HCT116 (cell line): Measurements from ENCODE around the gene EML3. TPM values are rescaled to one million over a fixed set of nuclear protein-coding genes. Genes with fewer than 3 reads are reported as not detected.

Experiments used
- ATAC-seq: fragments of 200-7000 bp; cut with Tn5 transposase; 2 replicates; pipeline ENCODE4 v1.9.1; 2020; ENCODE audit warnings: mild to moderate bottlenecking, moderate library complexity
- BruUV-seq: library from RNA; stranded (reverse); fragments of 400-500 nt; replicated peaks from 2 replicates; lab custom pipeline; 2021; lab: Mats Ljungman, UMichigan
- CTCF ChIA-PET: fragments of 300-600 bp; sonication (Branson Sonifier 250); formaldehyde crosslinking; loops from one replicate; lab custom pipeline; 2021; ENCODE audit warnings: antibody characterized with exemption; lab: Charles Lee
- POLR2A ChIA-PET: fragments of 300-600, 350-600 bp; sonication (Branson Sonifier 250); formaldehyde crosslinking; loops from one replicate; lab custom pipeline; 2021; ENCODE audit warnings: antibody characterized with exemption; lab: Charles Lee
- RAD21 ChIA-PET, 2 experiments: fragments of 300-600 bp; sonication (Branson Sonifier 250); formaldehyde crosslinking; loops; one replicate each; lab custom pipeline; 2023; ENCODE audit warnings: low total read pairs in 2 of 2; ENCODE audit not compliant: uncharacterized antibody in 2 of 2, unreplicated experiment in 2 of 2, low non-redundant PET in 1 of 2; lab: Charles Lee
- DNase-seq: peaks from one replicate; pipeline ENCODE4 v3.0.0-alpha.2; 2010; ENCODE audit warnings: low read depth, low spot score
- H2AFZ ChIP-seq: fragments of 200-600 bp; shearing (Covaris generic), sonication (generic); 2 replicates; pipeline ENCODE4 v1.6.1; 2017; ENCODE audit warnings: low read depth, mixed run types, mixed read lengths, antibody characterized with exemption, low read length; ENCODE audit not compliant: poor library complexity, severe bottlenecking
- H3K27ac ChIP-seq: 2 replicates; pipeline ENCODE4 v1.5.1; 2012; ENCODE audit warnings: low read depth, low read length
- H3K27me3 ChIP-seq: fragments of 200-600 bp; sonication (generic); 2 replicates; pipeline ENCODE4 v1.6.1; 2016; ENCODE audit warnings: mixed run types, low read length, mixed read lengths; ENCODE audit not compliant: insufficient read depth
- H3K36me3 ChIP-seq, 2 experiments: fragments of 200-500 bp in 1 of 2; fragments of 200-600 bp in 1 of 2; sonication (Bioruptor generic) in 1 of 2; sonication (generic) in 1 of 2; 2 replicates each; pipeline versions ENCODE4 v1.5.1 to v1.6.1; 2014 to 2016; ENCODE audit warnings: low read length in 2 of 2, inconsistent platforms in 1 of 2, mixed read lengths in 1 of 2, mixed run types in 1 of 2; ENCODE audit not compliant: insufficient read depth in 2 of 2, control insufficient read depth in 1 of 2
- H3K4me1 ChIP-seq, 2 experiments: fragments of 200-600 bp in 1 of 2; sonication (generic) in 1 of 2; 2 replicates each; pipeline versions ENCODE4 v1.5.1 to v1.6.1; 2012 to 2017; ENCODE audit warnings: low read length in 2 of 2, inconsistent platforms in 1 of 2, mild to moderate bottlenecking in 1 of 2, mixed read lengths in 1 of 2, mixed run types in 1 of 2, moderate library complexity in 1 of 2; ENCODE audit not compliant: insufficient read depth in 2 of 2, control insufficient read depth in 1 of 2
- H3K4me2 ChIP-seq: fragments of 200-600 bp; sonication (generic); 2 replicates; pipeline ENCODE4 v1.6.1; 2017; ENCODE audit warnings: mixed run types, low read length, mixed read lengths
- H3K4me3 ChIP-seq, 2 experiments: fragments of 200-600 bp in 1 of 2; sonication (generic) in 1 of 2; replicated peaks in 1 of 2; 2 replicates each; pipeline ENCODE4 v1.5.1; 2011 to 2016; ENCODE audit warnings: low read length in 2 of 2, control low read depth in 1 of 2, low read depth in 1 of 2, mild to moderate bottlenecking in 1 of 2, mixed read lengths in 1 of 2, mixed run types in 1 of 2
- H3K79me2 ChIP-seq: fragments of 200-600 bp; sonication (generic); 2 replicates; pipeline ENCODE4 v1.6.1; 2017; ENCODE audit warnings: mild to moderate bottlenecking, mixed run types, low read length, moderate library complexity, mixed read lengths; ENCODE audit not compliant: insufficient read depth
- H3K9ac ChIP-seq: fragments of 200-600 bp; sonication (generic); 2 replicates; pipeline ENCODE4 v1.6.1; 2016; ENCODE audit warnings: low read length, mixed read lengths
- H3K9me2 ChIP-seq: fragments of 200-600 bp; sonication (generic), shearing (Covaris generic); 2 replicates; pipeline ENCODE4 v1.6.1; 2017; ENCODE audit warnings: mixed run types, mild to moderate bottlenecking, moderate library complexity; ENCODE audit not compliant: insufficient read depth
- H3K9me3 ChIP-seq, 2 experiments: fragments of 200-500 bp in 1 of 2; fragments of 200-600 bp in 1 of 2; sonication (Bioruptor generic) in 1 of 2; sonication (generic) in 1 of 2; 2 replicates each; pipeline ENCODE4 v1.6.1; 2014 to 2017; ENCODE audit warnings: low read length in 2 of 2, mixed read lengths in 2 of 2, inconsistent platforms in 1 of 2, low read depth in 1 of 2, mild to moderate bottlenecking in 1 of 2, mixed run types in 1 of 2, moderate library complexity in 1 of 2; ENCODE audit not compliant: control insufficient read depth in 1 of 2, insufficient read depth in 1 of 2
- H4K20me1 ChIP-seq: fragments of 200-600 bp; sonication (generic), shearing (Covaris generic); 2 replicates; pipeline ENCODE4 v1.6.1; 2017; ENCODE audit warnings: mixed run types, mild to moderate bottlenecking, moderate library complexity; ENCODE audit not compliant: insufficient read depth
- CEBPB ChIP-seq: IDR thresholded peaks from 2 replicates; pipeline ENCODE4 v1.6.1; 2012; ENCODE audit warnings: low read depth
- EGR1 ChIP-seq: IDR thresholded peaks from 2 replicates; pipeline ENCODE4 v1.6.1; 2012; ENCODE audit warnings: low read depth
- POLR2A ChIP-seq: IDR thresholded peaks from 2 replicates; pipeline ENCODE4 v1.7.0; 2011; ENCODE audit warnings: borderline replicate concordance; ENCODE audit not compliant: insufficient read depth, insufficient read length; ENCODE audit errors: extremely low read depth
- POLR2AphosphoS5 ChIP-seq: IDR thresholded peaks from 2 replicates; pipeline ENCODE4 v1.6.1; 2011; ENCODE audit warnings: mild to moderate bottlenecking, low read depth, low read length, moderate library complexity
- RAD21 ChIP-seq: IDR thresholded peaks from 2 replicates; pipeline ENCODE4 v1.6.1; 2012; ENCODE audit warnings: low read depth, mild to moderate bottlenecking
- SP1 ChIP-seq: IDR thresholded peaks from 2 replicates; pipeline ENCODE4 v1.6.1; 2012; ENCODE audit warnings: low read depth
- SRF ChIP-seq: IDR thresholded peaks from 2 replicates; pipeline ENCODE4 v1.6.1; 2012; ENCODE audit warnings: low read depth
- YY1 ChIP-seq: IDR thresholded peaks from 2 replicates; pipeline ENCODE4 v1.6.1; 2011; ENCODE audit warnings: low read length, low read depth, moderate library complexity, mild to moderate bottlenecking; ENCODE audit not compliant: insufficient replicate concordance; ENCODE audit errors: extremely low read depth
- ZFX ChIP-seq: fragments of 450-650 bp; IDR thresholded peaks from 2 replicates; pipeline ENCODE4 v1.6.1; 2017
- intact Hi-C: fragments of 100-400 bp; cut with micrococcal nuclease; formaldehyde crosslinking; loops from 2 replicates; pipeline ENCODE4 v1.10.0; 2022
- total RNA-seq: library from RNA; stranded (reverse); gene quantifications from one replicate; pipeline ENCODE4 v1.2.1, GENCODE V29; 2021; ENCODE audit not compliant: unreplicated experiment
- TF ChIP-seq, protein P1 (sequence below), 3 experiments: fragments of 200-600 bp in 1 of 3; sonication (generic) in 1 of 3; IDR thresholded peaks in 2 of 3; conservative IDR thresholded peaks in 1 of 3; 2 replicates each; pipeline ENCODE4 v1.5.1; 2012 to 2017; ENCODE audit warnings: low read depth in 2 of 3, low read length in 2 of 3, antibody characterized with exemption in 1 of 3, borderline replicate concordance in 1 of 3, control low read depth in 1 of 3, mild to moderate bottlenecking in 1 of 3, mixed read lengths in 1 of 3, mixed run types in 1 of 3, moderate library complexity in 1 of 3; ENCODE audit not compliant: insufficient read depth in 1 of 3
- TF ChIP-seq, protein P2 (sequence below): IDR thresholded peaks from 2 replicates; pipeline ENCODE4 v1.6.1; 2012; ENCODE audit warnings: low read depth

The EML3 gene
- total RNA-seq, 1 experiment from 2014 or later: 124 TPM

DNA sequence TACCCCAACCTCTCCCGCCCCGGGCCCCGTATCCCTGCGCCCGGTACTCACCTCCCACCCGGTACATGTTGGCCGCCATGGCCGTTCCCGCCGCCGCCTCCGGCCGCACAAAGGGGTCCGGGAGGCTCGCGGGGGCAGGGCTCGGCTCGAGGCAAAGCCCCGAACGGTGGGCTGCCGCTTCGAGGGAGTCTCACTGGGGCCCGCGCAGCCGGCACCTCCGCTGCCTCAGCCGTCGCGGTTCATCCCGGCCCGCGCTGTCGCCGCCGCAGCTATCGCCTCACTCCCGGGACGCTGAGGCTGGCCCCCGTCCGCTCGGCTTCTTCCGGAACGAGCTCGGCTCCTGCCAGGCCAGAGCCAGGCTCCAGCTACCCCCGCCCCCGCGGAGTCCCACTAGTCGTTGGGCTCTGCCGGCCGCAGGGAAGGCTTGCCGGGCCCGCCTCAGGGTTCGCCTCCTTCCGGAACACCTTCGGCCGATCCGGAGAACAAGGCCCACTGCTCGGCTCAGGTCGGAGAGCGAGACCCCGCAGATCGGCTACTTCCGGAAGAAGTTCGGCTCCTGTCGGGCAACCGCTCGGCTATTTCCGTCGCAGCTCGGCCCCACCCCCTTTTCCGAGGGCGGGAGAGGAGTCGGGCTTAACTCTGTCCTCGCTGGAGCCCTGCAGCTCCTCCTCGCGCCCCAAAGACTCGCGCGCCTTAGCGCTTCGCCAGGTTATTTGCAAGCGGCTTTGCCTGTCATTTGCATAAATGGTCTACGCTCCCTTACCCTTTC lies 11.0 kb downstream of the EML3 start, which contains the start of gene MTA2:
MTA2 (minus strand) TSS at position 494 of the 769 bp plus-strand sequence; CDS start at position 79, 415 bp downstream.
- peak; percentile 76; the same call in 1 of the 2 replicates for TF ChIP-seq ZFX
- peak; percentile 50 for TF ChIP-seq YY1
- TF ChIP-seq SRF: no peak
- peak; percentile 80 for TF ChIP-seq POLR2AphosphoS5
- TF ChIP-seq EGR1: no peak
- TF ChIP-seq POLR2A: peak; percentile 20
- Histone ChIP-seq H3K4me1 (peaks cover 13 to 44% of the 10 kb centered on the region in 2 experiments), H3K4me3 (peak within 1 kb of the TSS; percentile 92 to 94), H3K79me2 (peaks cover 47% of the 10 kb centered on the region), H3K27me3 (no peaks in the 10 kb centered on the region), H3K36me3 (peaks cover 17 to 24% of the 10 kb centered on the region in 2 experiments; a peak in 3 of 4 replicates), H3K27ac (peak within 1 kb of the TSS; percentile 99), H2AFZ (no peak within 1 kb of the TSS), H3K9ac (peak within 1 kb of the TSS; percentile 99), H3K9me3 (no peaks in the 10 kb centered on the region), H3K9me2 (no peaks in the 10 kb centered on the region), H3K4me2 (peak within 1 kb of the TSS; percentile 88), H4K20me1 (no peaks in the 10 kb centered on the region)
- ChIA-PET RAD21 (interaction anchor here in 1 of 2 experiments (0.6 to 1.5 kb wide), 3 partner anchors 9 to 24 kb away, joined by 3 to 6 read pairs (median 4); partner anchors contain the start of gene B3GAT3), POLR2A (interaction anchor here (0.7 to 4.5 kb wide), 13 partner anchors 10 to 239 kb away, joined by 3 to 40 read pairs (median 5); partner anchors contain the start of genes B3GAT3, C11orf98, CSKMT and EEF1G), CTCF (interaction anchor here (0.9 to 1.1 kb wide), 6 partner anchors 9 to 177 kb away, joined by 3 to 14 read pairs (median 4); partner anchors contain the start of genes LBHD1, TUT1 and UQCC3)
- intact Hi-C loops: loop anchor here (1.0 kb wide), 1 partner anchor 10 kb away; the partner anchor contains the start of gene TUT1
- no TSS peak for BruUV-seq
- peak; percentile 87 for ATAC-seq
- peak; percentile 95 for DNase-seq

DNA sequence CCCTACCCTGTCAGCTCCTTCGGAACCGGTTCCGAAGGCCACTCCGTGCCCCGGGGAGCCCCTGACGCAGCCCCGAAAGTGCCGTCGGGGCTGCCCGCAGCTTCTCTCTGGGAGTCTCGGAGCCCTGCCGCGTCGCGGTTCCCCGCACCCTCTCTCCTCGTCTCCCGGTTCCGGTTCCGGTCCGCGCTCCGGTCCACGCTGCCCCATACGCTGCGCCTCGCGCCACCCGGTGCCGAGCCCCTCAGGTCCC lies 11.5 kb downstream of the EML3 start:
- no peak overlapping the region for H2AFZ ChIP-seq
- peak overlapping the region; percentile 92 to 94 for H3K4me3 ChIP-seq
- peak overlapping the region; percentile 88 for H3K4me2 ChIP-seq
- no peak for ATAC-seq
- DNase-seq: no peak
- peak overlapping the region; percentile 99 for H3K27ac ChIP-seq
- H3K9me2 ChIP-seq: no peaks in the 10 kb centered on the region
- POLR2A ChIA-PET: interaction anchor here (0.9 to 4.5 kb wide), 11 partner anchors 9 to 240 kb away, joined by 3 to 40 read pairs (median 5); partner anchors contain the start of genes C11orf98, CSKMT, EEF1G and HNRNPUL2
- H3K9me3 ChIP-seq: no peaks in the 10 kb centered on the region
- H3K27me3 ChIP-seq: no peaks in the 10 kb centered on the region
- peak overlapping the region; percentile 99 for H3K9ac ChIP-seq
- peaks cover 22 to 30% of the 10 kb centered on the region in 2 experiments; a peak in 3 of 4 replicates for H3K36me3 ChIP-seq
- intact Hi-C loops: loop anchor here (1.0 kb wide), 1 partner anchor 10 kb away; the partner anchor contains the start of gene TUT1
- peaks cover 52% of the 10 kb centered on the region for H3K79me2 ChIP-seq
- H3K4me1 ChIP-seq: peaks cover 13 to 44% of the 10 kb centered on the region in 2 experiments
- RAD21 ChIA-PET: interaction anchor here in 1 of 2 experiments (1.5 kb wide), 1 partner anchor 9 kb away, joined by 4 read pairs; no protein-coding TSS in a partner anchor
- CTCF ChIA-PET: interaction anchor here (1.0 to 1.7 kb wide), 4 partner anchors 9 to 20 kb away, joined by 4 to 14 read pairs (median 8); partner anchors contain the start of gene TUT1
- no peaks in the 10 kb centered on the region for H4K20me1 ChIP-seq
- BruUV-seq: no TSS peak
- TF ChIP-seq YY1 (no peak), EGR1 (no peak), SP1 (no peak), RAD21 (no peak), ZFX (no peak), CEBPB (no peak), POLR2AphosphoS5 (no peak), SRF (no peak), POLR2A (no peak)
- TF ChIP-seq, protein P1, sequence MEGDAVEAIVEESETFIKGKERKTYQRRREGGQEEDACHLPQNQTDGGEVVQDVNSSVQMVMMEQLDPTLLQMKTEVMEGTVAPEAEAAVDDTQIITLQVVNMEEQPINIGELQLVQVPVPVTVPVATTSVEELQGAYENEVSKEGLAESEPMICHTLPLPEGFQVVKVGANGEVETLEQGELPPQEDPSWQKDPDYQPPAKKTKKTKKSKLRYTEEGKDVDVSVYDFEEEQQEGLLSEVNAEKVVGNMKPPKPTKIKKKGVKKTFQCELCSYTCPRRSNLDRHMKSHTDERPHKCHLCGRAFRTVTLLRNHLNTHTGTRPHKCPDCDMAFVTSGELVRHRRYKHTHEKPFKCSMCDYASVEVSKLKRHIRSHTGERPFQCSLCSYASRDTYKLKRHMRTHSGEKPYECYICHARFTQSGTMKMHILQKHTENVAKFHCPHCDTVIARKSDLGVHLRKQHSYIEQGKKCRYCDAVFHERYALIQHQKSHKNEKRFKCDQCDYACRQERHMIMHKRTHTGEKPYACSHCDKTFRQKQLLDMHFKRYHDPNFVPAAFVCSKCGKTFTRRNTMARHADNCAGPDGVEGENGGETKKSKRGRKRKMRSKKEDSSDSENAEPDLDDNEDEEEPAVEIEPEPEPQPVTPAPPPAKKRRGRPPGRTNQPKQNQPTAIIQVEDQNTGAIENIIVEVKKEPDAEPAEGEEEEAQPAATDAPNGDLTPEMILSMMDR (IDR thresholded peaks at IDR 0.05 in 2 of 3, conservative IDR thresholded peaks at IDR 0.05 in 1 of 3; ENCODE audit: borderline replicate concordance in 1 of 3, insufficient read depth in 1 of 3, low read depth in 2 of 3, low read length in 2 of 3): no peak
- TF ChIP-seq, protein P2, sequence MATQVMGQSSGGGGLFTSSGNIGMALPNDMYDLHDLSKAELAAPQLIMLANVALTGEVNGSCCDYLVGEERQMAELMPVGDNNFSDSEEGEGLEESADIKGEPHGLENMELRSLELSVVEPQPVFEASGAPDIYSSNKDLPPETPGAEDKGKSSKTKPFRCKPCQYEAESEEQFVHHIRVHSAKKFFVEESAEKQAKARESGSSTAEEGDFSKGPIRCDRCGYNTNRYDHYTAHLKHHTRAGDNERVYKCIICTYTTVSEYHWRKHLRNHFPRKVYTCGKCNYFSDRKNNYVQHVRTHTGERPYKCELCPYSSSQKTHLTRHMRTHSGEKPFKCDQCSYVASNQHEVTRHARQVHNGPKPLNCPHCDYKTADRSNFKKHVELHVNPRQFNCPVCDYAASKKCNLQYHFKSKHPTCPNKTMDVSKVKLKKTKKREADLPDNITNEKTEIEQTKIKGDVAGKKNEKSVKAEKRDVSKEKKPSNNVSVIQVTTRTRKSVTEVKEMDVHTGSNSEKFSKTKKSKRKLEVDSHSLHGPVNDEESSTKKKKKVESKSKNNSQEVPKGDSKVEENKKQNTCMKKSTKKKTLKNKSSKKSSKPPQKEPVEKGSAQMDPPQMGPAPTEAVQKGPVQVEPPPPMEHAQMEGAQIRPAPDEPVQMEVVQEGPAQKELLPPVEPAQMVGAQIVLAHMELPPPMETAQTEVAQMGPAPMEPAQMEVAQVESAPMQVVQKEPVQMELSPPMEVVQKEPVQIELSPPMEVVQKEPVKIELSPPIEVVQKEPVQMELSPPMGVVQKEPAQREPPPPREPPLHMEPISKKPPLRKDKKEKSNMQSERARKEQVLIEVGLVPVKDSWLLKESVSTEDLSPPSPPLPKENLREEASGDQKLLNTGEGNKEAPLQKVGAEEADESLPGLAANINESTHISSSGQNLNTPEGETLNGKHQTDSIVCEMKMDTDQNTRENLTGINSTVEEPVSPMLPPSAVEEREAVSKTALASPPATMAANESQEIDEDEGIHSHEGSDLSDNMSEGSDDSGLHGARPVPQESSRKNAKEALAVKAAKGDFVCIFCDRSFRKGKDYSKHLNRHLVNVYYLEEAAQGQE: no peak
